A673 (cell line): Measurements from ENCODE around the gene TBC1D5. TPM values are rescaled to one million over a fixed set of nuclear protein-coding genes. Genes with fewer than 3 reads are reported as not detected.

Source experiments
- BruUV-seq: library from RNA; stranded (reverse); fragments of 400-500 nt; replicated peaks from 2 replicates; lab custom pipeline; 2021; lab: Mats Ljungman, UMichigan
- CTCF ChIA-PET: fragments of 300-600 bp; sonication (Branson Sonifier 250); formaldehyde crosslinking; loops from one replicate; lab custom pipeline; 2022; ENCODE audit warnings: antibody characterized with exemption; lab: Charles Lee
- POLR2A ChIA-PET: fragments of 300-600 bp; sonication (Branson Sonifier 250); formaldehyde crosslinking; loops from one replicate; lab custom pipeline; 2022; ENCODE audit warnings: antibody characterized with exemption; ENCODE audit not compliant: low non-redundant PET; lab: Charles Lee
- DNase-seq: peaks from one replicate; pipeline ENCODE4 v3.0.0-alpha.2; 2015; ENCODE audit warnings: low spot score
- H3K27ac ChIP-seq: fragments of 200-600 bp; sonication (generic); 2 replicates; pipeline ENCODE4 v1.5.1; 2016; ENCODE audit warnings: mixed run types, low read depth, mild to moderate bottlenecking, mixed read lengths, antibody characterized with exemption, low read length; ENCODE audit not compliant: poor library complexity, severe bottlenecking
- H3K27me3 ChIP-seq: fragments of 200-600 bp; sonication (generic); replicated peaks from 2 replicates; pipeline ENCODE4 v1.6.1; 2017; ENCODE audit warnings: mixed run types, low read depth, mild to moderate bottlenecking, mixed read lengths, antibody characterized with exemption, low read length; ENCODE audit not compliant: insufficient read depth, poor library complexity
- H3K36me3 ChIP-seq: fragments of 200-600 bp; sonication (generic); 2 replicates; pipeline ENCODE4 v1.6.1; 2016; ENCODE audit warnings: mixed run types, mild to moderate bottlenecking, mixed read lengths, antibody characterized with exemption, low read length; ENCODE audit not compliant: insufficient read depth, poor library complexity, severe bottlenecking
- H3K4me1 ChIP-seq: fragments of 200-600 bp; sonication (generic); 2 replicates; pipeline ENCODE4 v1.6.1; 2017; ENCODE audit warnings: mixed run types, mild to moderate bottlenecking, mixed read lengths, antibody characterized with exemption, low read length; ENCODE audit not compliant: insufficient read depth, poor library complexity, severe bottlenecking
- H3K4me3 ChIP-seq: fragments of 200-600 bp; sonication (generic); 2 replicates; pipeline ENCODE4 v1.5.1; 2016; ENCODE audit warnings: low read depth, mixed run types, mild to moderate bottlenecking, mixed read lengths, low read length; ENCODE audit not compliant: poor library complexity, severe bottlenecking
- H3K9me3 ChIP-seq: fragments of 200-600 bp; sonication (generic); 2 replicates; pipeline ENCODE4 v1.6.1; 2016; ENCODE audit warnings: mixed run types, low read depth, mild to moderate bottlenecking, mixed read lengths, antibody characterized with exemption, low read length; ENCODE audit not compliant: poor library complexity, severe bottlenecking
- CTCF ChIP-seq: fragments of 300-800, 200-600 bp; sonication (generic); conservative IDR thresholded peaks from 2 replicates; pipeline ENCODE4 v1.5.1; 2017; ENCODE audit warnings: low read depth, mild to moderate bottlenecking, antibody characterized with exemption, low read length, moderate library complexity, mixed read lengths
- EZH2 ChIP-seq: fragments of 200-600 bp; sonication (generic); IDR thresholded peaks from 2 replicates; pipeline ENCODE4 v1.6.1; 2017; ENCODE audit warnings: borderline replicate concordance, low read depth, mild to moderate bottlenecking, mixed read lengths, antibody characterized with exemption, low read length; ENCODE audit not compliant: poor library complexity, severe bottlenecking
- intact Hi-C: fragments of 100-400 bp; cut with micrococcal nuclease; formaldehyde crosslinking; loops from one replicate; pipeline ENCODE4 v1.10.0; 2022; ENCODE audit not compliant: unreplicated experiment
- total RNA-seq: library from RNA; stranded (reverse); gene quantifications from 2 replicates; pipeline ENCODE4 v1.2.3, GENCODE V29; 2021

Gene TBC1D5
- total RNA-seq, 1 experiment from 2014 or later: 40.7 TPM

- no peak overlapping the region for H3K27ac ChIP-seq
- no peaks in the 10 kb centered on the region for H3K36me3 ChIP-seq
- H3K4me1 ChIP-seq: no peaks in the 10 kb centered on the region
- POLR2A ChIA-PET: no interaction called here
- H3K9me3 ChIP-seq: no peaks in the 10 kb centered on the region
- H3K4me3 ChIP-seq: no peak overlapping the region
- no peak for DNase-seq
- CTCF ChIA-PET: no interaction called here
- TF ChIP-seq CTCF: no peak
- no peak for TF ChIP-seq EZH2
- intact Hi-C loops: no loop called here
- no peaks in the 10 kb centered on the region for H3K27me3 ChIP-seq
- no TSS peak for BruUV-seq
These were observed 61.9 kb downstream of the TBC1D5 start for GRCh38 chr3:17680530-17680929.

GRCh38 chr3:17678116-17678741 is 64.2 kb downstream of the TBC1D5 start:
- no peaks in the 10 kb centered on the region for H3K27me3 ChIP-seq
- no peaks in the 10 kb centered on the region for H3K9me3 ChIP-seq
- no peaks in the 10 kb centered on the region for H3K36me3 ChIP-seq
- ChIA-PET POLR2A (no interaction called here), CTCF (no interaction called here)
- DNase-seq: no peak
- no peak overlapping the region for H3K4me3 ChIP-seq
- intact Hi-C loops: no loop called here
- TF ChIP-seq EZH2: no peak
- TF ChIP-seq CTCF: no peak
- no TSS peak for BruUV-seq
- H3K27ac ChIP-seq: no peak overlapping the region
- no peaks in the 10 kb centered on the region for H3K4me1 ChIP-seq

GRCh38 chr3:17674082-17674686 is 68.2 kb downstream of the TBC1D5 start:
- CTCF ChIA-PET: no interaction called here
- Histone ChIP-seq H3K36me3 (no peaks in the 10 kb centered on the region), H3K9me3 (no peaks in the 10 kb centered on the region), H3K27ac (no peak overlapping the region), H3K27me3 (no peaks in the 10 kb centered on the region), H3K4me3 (no peak overlapping the region), H3K4me1 (no peaks in the 10 kb centered on the region)
- POLR2A ChIA-PET: no interaction called here
- DNase-seq: no peak
- TF ChIP-seq CTCF (no peak), EZH2 (no peak)
- intact Hi-C loops: no loop called here
- no TSS peak for BruUV-seq
